ENCODE results near the gene EIF4EBP3. TPM values are rescaled to one million over a fixed set of nuclear protein-coding genes. Genes with fewer than 3 reads are reported as not detected.

EIF4EBP3 gene
- total and polyA plus RNA-seq, 10 of the 15 experiments (the other 5 are each of a cell fraction or from before 2014, with no cell fraction given) = 3.5 to 16.1 (median 6.2) TPM

GRCh38 chr5:140566665-140567064 lies 19.2 kb downstream of the EIF4EBP3 start:
- intact Hi-C loops (cut with micrococcal nuclease; ENCODE audit: unreplicated experiment) = no loop called here
- Histone ChIP-seq H3K27ac (ENCODE audit: control insufficient read depth, insufficient read depth) (no peak overlapping the region), H3K4me3 (peak overlapping the region; percentile 89; the same call in 1 of the 2 replicates), H3K9ac (ENCODE audit: control insufficient read depth, insufficient read depth, low read length) (no peak overlapping the region), H3K9me3 (replicated peaks; ENCODE audit: control insufficient read depth, insufficient read depth, low read length) (no peaks in the 10 kb centered on the region), H3K4me1 (ENCODE audit: control insufficient read depth, insufficient read depth, low read length) (peaks cover 46% of the 10 kb centered on the region), H3K79me2 (ENCODE audit: control insufficient read depth, insufficient read depth, low read length) (peaks cover 45% of the 10 kb centered on the region), H3K27me3 (replicated peaks in 1 of 2; ENCODE audit: control insufficient read depth in 2 of 2, insufficient read depth in 2 of 2, low read length in 1 of 2) (no peaks in the 10 kb centered on the region), H3K4me2 (ENCODE audit: control insufficient read depth, insufficient read depth) (peak overlapping the region; percentile 95), H3K36me3 (ENCODE audit: control insufficient read depth in 2 of 2, insufficient read depth in 2 of 2, low read length in 1 of 2) (peaks cover 6 to 8% of the 10 kb centered on the region in 2 experiments; a peak in 3 of 4 replicates), H2AFZ (ENCODE audit: control insufficient read depth, low read depth, low read length) (no peak overlapping the region), H4K20me1 (ENCODE audit: control insufficient read depth, insufficient read depth) (no peaks in the 10 kb centered on the region)
- ChIA-PET POLR2A (interaction anchor here (2.3 kb wide), 1 partner anchor 19 kb away, joined by 6 read pairs; the partner anchor contains the start of gene EIF4EBP3), RAD21 (ENCODE audit: unreplicated experiment) (interaction anchor here (0.8 kb wide), 1 partner anchor 9 kb away, joined by 3 read pairs; the partner anchor contains the start of gene SRA1), CTCF (interaction anchor here (1.1 kb wide), 1 partner anchor 9 kb away, joined by 3 read pairs; no protein-coding TSS in a partner anchor), SMC1A (ENCODE audit: uncharacterized antibody, unreplicated experiment) (interaction anchor here (0.7 to 1.5 kb wide), 4 partner anchors 9 to 72 kb away, joined by 3 to 7 read pairs (median 4); partner anchors contain the start of genes EIF4EBP3 and SRA1)
- DNase-seq (ENCODE audit: low read depth, low spot score) (no peak), ATAC-seq (no peak), FAIRE-seq (no peak)
- TF ChIP-seq RAD21 (IDR thresholded peaks at IDR 0.05; ENCODE audit: insufficient read depth, low read depth, low read length) = no peak
- TF ChIP-seq ASH2L (IDR thresholded peaks at IDR 0.05; ENCODE audit: borderline replicate concordance, low read depth) = no peak
- TF ChIP-seq ZBED1 (IDR thresholded peaks at IDR 0.05; ENCODE audit: borderline replicate concordance) = no peak
- no peak for TF ChIP-seq RUNX3 (IDR thresholded peaks at IDR 0.05; ENCODE audit: low read length)
- no peak for TF ChIP-seq CUX1 (IDR thresholded peaks at IDR 0.05; ENCODE audit: insufficient replicate concordance, low read depth, low read length)
- no peak for TF ChIP-seq SMAD1 (IDR thresholded peaks at IDR 0.05; ENCODE audit: low read depth, partially characterized antibody)
- no peak for TF ChIP-seq FOXM1 (IDR thresholded peaks at IDR 0.05; ENCODE audit: low read depth, low read length)
- in situ Hi-C loops (cut with MboI) = no loop called here
- 87% methylated on average over 5 of the region's 5 CpGs for WGBS (ENCODE audit: insufficient coverage, insufficient replicate concordance, low lambda C conversion rate, missing lambda C conversion rate)
- BruUV-seq (replicated peaks) = no TSS peak

Measured in GM12878 (cell line).